ENCODE results near the gene CLNS1A.

CLNS1A gene

GRCh38 chr11:77602381-77603088 is 35.1 kb downstream of the CLNS1A start:
- H2AFZ ChIP-seq (ENCODE audit: low read depth, low read length), result no peak overlapping the region
- H3K79me2 ChIP-seq (ENCODE audit: low read length), result no peaks in the 10 kb centered on the region
- H3K4me3 ChIP-seq (ENCODE audit: low read length), result no peak overlapping the region
- peaks cover 20% of the 10 kb centered on the region for H3K36me3 ChIP-seq (replicated peaks; ENCODE audit: low read depth, low read length)
- no peaks in the 10 kb centered on the region for H3K27me3 ChIP-seq (ENCODE audit: low read depth, low read length)
- no peaks in the 10 kb centered on the region for H3K9me3 ChIP-seq (ENCODE audit: insufficient read depth, low read length)
- no peak overlapping the region for H3K4me2 ChIP-seq (ENCODE audit: low read length)
- no peaks in the 10 kb centered on the region for H3K4me1 ChIP-seq (ENCODE audit: low read length)
- no peak overlapping the region for H3K9ac ChIP-seq (ENCODE audit: low read length)
- no peaks in the 10 kb centered on the region for H4K20me1 ChIP-seq (ENCODE audit: insufficient read depth, low read length)
- H3K27ac ChIP-seq (ENCODE audit: low read length), result no peak overlapping the region
- TF ChIP-seq EZH2phosphoT487 (IDR thresholded peaks at IDR 0.05; ENCODE audit: low read depth) (no peak), CTCF (IDR thresholded peaks at IDR 0.05; ENCODE audit: low read depth, low read length) (no peak)

DNA sequence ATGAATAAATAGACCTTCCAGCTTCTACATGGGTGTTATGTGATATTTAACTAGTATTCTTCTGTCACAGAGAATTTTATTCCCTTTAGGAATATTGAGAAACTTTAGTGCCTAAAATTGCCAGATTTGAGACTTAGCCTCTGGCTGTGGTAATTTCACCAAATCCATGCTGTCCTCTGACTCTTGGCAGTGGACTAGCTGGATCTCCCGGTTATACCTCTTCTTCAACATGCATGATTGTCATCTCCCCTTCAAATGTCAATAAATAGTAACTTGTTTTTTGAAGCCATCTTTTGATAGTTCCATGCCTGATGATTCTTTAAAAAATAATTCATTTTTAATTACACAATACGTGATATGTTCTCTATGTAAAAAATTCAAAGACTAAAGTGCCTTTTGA is 39.4 kb downstream of the CLNS1A start:
- Histone ChIP-seq H2AFZ (ENCODE audit: low read depth, low read length) (no peak overlapping the region), H3K9ac (ENCODE audit: low read length) (no peak overlapping the region), H4K20me1 (ENCODE audit: insufficient read depth, low read length) (no peaks in the 10 kb centered on the region), H3K27ac (ENCODE audit: low read length) (no peak overlapping the region), H3K27me3 (ENCODE audit: low read depth, low read length) (no peaks in the 10 kb centered on the region), H3K4me2 (ENCODE audit: low read length) (no peak overlapping the region), H3K79me2 (ENCODE audit: low read length) (no peaks in the 10 kb centered on the region), H3K9me3 (ENCODE audit: insufficient read depth, low read length) (no peaks in the 10 kb centered on the region), H3K4me3 (ENCODE audit: low read length) (no peak overlapping the region), H3K36me3 (replicated peaks; ENCODE audit: low read depth, low read length) (peaks cover 3% of the 10 kb centered on the region), H3K4me1 (ENCODE audit: low read length) (no peaks in the 10 kb centered on the region)
- no peak for TF ChIP-seq CTCF (IDR thresholded peaks at IDR 0.05; ENCODE audit: low read depth, low read length)
- no peak for TF ChIP-seq EZH2phosphoT487 (IDR thresholded peaks at IDR 0.05; ENCODE audit: low read depth)

GRCh38 chr11:77596626-77597025 is 41.0 kb downstream of the CLNS1A start:
- Histone ChIP-seq H3K27me3 (ENCODE audit: low read depth, low read length) (no peaks in the 10 kb centered on the region), H3K4me3 (ENCODE audit: low read length) (no peak overlapping the region), H3K4me1 (ENCODE audit: low read length) (no peaks in the 10 kb centered on the region), H3K79me2 (ENCODE audit: low read length) (no peaks in the 10 kb centered on the region), H3K9me3 (ENCODE audit: insufficient read depth, low read length) (no peaks in the 10 kb centered on the region), H3K36me3 (replicated peaks; ENCODE audit: low read depth, low read length) (peaks cover 3% of the 10 kb centered on the region), H2AFZ (ENCODE audit: low read depth, low read length) (no peak overlapping the region), H4K20me1 (ENCODE audit: insufficient read depth, low read length) (no peaks in the 10 kb centered on the region), H3K4me2 (ENCODE audit: low read length) (no peak overlapping the region), H3K9ac (ENCODE audit: low read length) (no peak overlapping the region), H3K27ac (ENCODE audit: low read length) (no peak overlapping the region)
- TF ChIP-seq EZH2phosphoT487 (IDR thresholded peaks at IDR 0.05; ENCODE audit: low read depth), result no peak
- TF ChIP-seq CTCF (IDR thresholded peaks at IDR 0.05; ENCODE audit: low read depth, low read length), result no peak

DNA sequence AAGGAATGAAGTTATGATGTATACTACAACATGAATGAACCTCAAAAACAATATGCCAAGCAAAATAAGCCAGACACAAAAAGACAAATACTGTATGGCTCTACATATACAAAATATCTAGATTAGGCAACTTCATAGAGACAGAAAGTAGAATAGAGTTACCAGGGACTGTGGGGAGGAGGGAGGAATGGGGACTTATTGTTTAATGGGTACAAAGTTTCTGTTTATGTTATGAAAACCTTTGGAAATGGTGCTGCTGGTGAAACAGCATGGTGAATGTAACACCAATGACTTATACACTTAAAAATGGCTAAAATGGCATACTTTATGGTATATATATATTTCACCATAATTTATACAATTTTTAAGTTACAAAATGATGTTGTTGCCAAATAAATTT is 43.7 kb downstream of the CLNS1A start:
- Histone ChIP-seq H2AFZ (ENCODE audit: low read depth, low read length) (no peak overlapping the region), H3K79me2 (ENCODE audit: low read length) (no peaks in the 10 kb centered on the region), H3K9ac (ENCODE audit: low read length) (no peak overlapping the region), H3K4me2 (ENCODE audit: low read length) (no peak overlapping the region), H4K20me1 (ENCODE audit: insufficient read depth, low read length) (no peaks in the 10 kb centered on the region), H3K4me3 (ENCODE audit: low read length) (no peak overlapping the region), H3K36me3 (replicated peaks; ENCODE audit: low read depth, low read length) (no peaks in the 10 kb centered on the region), H3K4me1 (ENCODE audit: low read length) (peaks cover 8% of the 10 kb centered on the region; the same call in 1 of the 2 replicates), H3K9me3 (ENCODE audit: insufficient read depth, low read length) (no peaks in the 10 kb centered on the region), H3K27me3 (ENCODE audit: low read depth, low read length) (no peaks in the 10 kb centered on the region), H3K27ac (ENCODE audit: low read length) (no peak overlapping the region)
- TF ChIP-seq EZH2phosphoT487 (IDR thresholded peaks at IDR 0.05; ENCODE audit: low read depth), result no peak
- no peak for TF ChIP-seq CTCF (IDR thresholded peaks at IDR 0.05; ENCODE audit: low read depth, low read length)
